HepG2 (cell line): ENCODE data around the gene TOB2. TPM values are rescaled to one million over a fixed set of nuclear protein-coding genes. Genes with fewer than 3 reads are reported as not detected.

Experiments used
- ATAC-seq: fragments of 200-7000 bp; cut with Tn5 transposase; 3 replicates; pipeline ENCODE4 v1.9.1; 2020; ENCODE audit warnings: mild to moderate bottlenecking, moderate library complexity
- BruUV-seq: library from RNA; stranded (reverse); fragments of 400-500 nt; replicated peaks from 2 replicates; lab custom pipeline; 2021; lab: Mats Ljungman, UMichigan
- CTCF ChIA-PET: fragments of 300-600 bp; formaldehyde crosslinking; extraction: SDS; loops from one replicate; lab custom pipeline; 2021; ENCODE audit warnings: low total read pairs, inconsistent platforms, low intra/inter-chr PET ratio; lab: Yijun Ruan, JAX
- POLR2A ChIA-PET: fragments of 350-600 bp; sonication (Branson Sonifier 250); formaldehyde crosslinking; loops from one replicate; lab custom pipeline; 2020; ENCODE audit warnings: antibody characterized with exemption, inconsistent platforms; lab: Yijun Ruan, JAX
- DNase-seq: peaks from one replicate; pipeline ENCODE4 v3.0.0-alpha.2; 2015; ENCODE audit warnings: low spot score
- FAIRE-seq: peaks from 3 replicates; lab custom pipeline; 2011; peaks lifted over from hg19 to GRCh38; lab: Jason Lieb, UNC
- H2AFZ ChIP-seq: one replicate; pipeline ENCODE4 v1.6.1; 2011; ENCODE audit warnings: low read length, inconsistent platforms
- H3K27ac ChIP-seq: fragments of 300-600 bp; 3 replicates; pipeline ENCODE4 v1.8.0; 2011; ENCODE audit warnings: mixed run types, mild to moderate bottlenecking, mixed read lengths, low read length, inconsistent platforms; ENCODE audit not compliant: insufficient read depth; ENCODE audit errors: extremely low read length
- H3K27me3 ChIP-seq, 2 experiments: fragments of 200-600 bp in 1 of 2; 2 replicates in 1 of 2; 3 replicates in 1 of 2; pipeline versions ENCODE4 v1.6.0 to v1.8.0; 2011; ENCODE audit warnings: low read length in 2 of 2, mild to moderate bottlenecking in 2 of 2, moderate library complexity in 2 of 2, inconsistent platforms in 1 of 2; ENCODE audit not compliant: insufficient read depth in 2 of 2, control insufficient read depth in 1 of 2
- H3K36me3 ChIP-seq, 2 experiments: fragments of 200-600 bp in 1 of 2; replicated peaks in 1 of 2; 2 replicates in 1 of 2; 3 replicates in 1 of 2; pipeline versions ENCODE4 v1.5.1 to v1.8.0; 2011; ENCODE audit warnings: low read length in 2 of 2, inconsistent platforms in 1 of 2; ENCODE audit not compliant: insufficient read depth in 2 of 2, control insufficient read depth in 1 of 2
- H3K4me1 ChIP-seq: 2 replicates; pipeline ENCODE4 v1.5.1; 2012; ENCODE audit warnings: low read length, inconsistent platforms; ENCODE audit not compliant: insufficient read depth
- H3K4me2 ChIP-seq: 2 replicates; pipeline ENCODE4 v1.6.0; 2011; ENCODE audit warnings: low read depth, low read length, inconsistent platforms
- H3K4me3 ChIP-seq, 3 experiments: fragments of 200-600 bp in 1 of 3; sonication (generic), shearing (Covaris generic) in 1 of 3; replicated peaks in 1 of 3; 2 replicates each; pipeline ENCODE4 v1.5.1; 2011 to 2016; ENCODE audit warnings: low read length in 3 of 3, inconsistent platforms in 2 of 3, low read depth in 2 of 3, mild to moderate bottlenecking in 2 of 3, control low read depth in 1 of 3, mixed read lengths in 1 of 3; ENCODE audit not compliant: insufficient read depth in 1 of 3
- H3K79me2 ChIP-seq: one replicate; pipeline ENCODE4 v1.6.1; 2011; ENCODE audit warnings: low read length, inconsistent platforms; ENCODE audit not compliant: insufficient read depth
- H3K9ac ChIP-seq: 2 replicates; pipeline ENCODE4 v1.6.0; 2011; ENCODE audit warnings: mild to moderate bottlenecking, low read depth, low read length, inconsistent platforms; ENCODE audit not compliant: insufficient read depth
- H3K9me3 ChIP-seq: 2 replicates; pipeline ENCODE4 v1.5.1; 2012; ENCODE audit warnings: mild to moderate bottlenecking, low read length
- H4K20me1 ChIP-seq: 2 replicates; pipeline ENCODE4 v1.6.0; 2011; ENCODE audit warnings: inconsistent platforms, mild to moderate bottlenecking, low read length, moderate library complexity; ENCODE audit not compliant: insufficient read depth
- HHEX ChIP-seq: IDR thresholded peaks from 2 replicates; pipeline ENCODE4 v1.6.1; 2016; ENCODE audit warnings: control low read depth
- MYNN ChIP-seq: sonication (generic); formaldehyde crosslinking; IDR thresholded peaks from 2 replicates; pipeline ENCODE4 v1.4.0; 2020; ENCODE audit warnings: mild to moderate bottlenecking, low read depth, missing genetic modification reagents
- NR2F1 ChIP-seq, 2 experiments: fragments of 450-650 bp in 1 of 2; formaldehyde crosslinking in 1 of 2; IDR thresholded peaks; 2 replicates each; pipeline versions ENCODE4 v1.5.0 to v1.6.1; 2016 to 2020; ENCODE audit warnings: mild to moderate bottlenecking in 1 of 2, missing compliant biosample characterization in 1 of 2, missing genetic modification reagents in 1 of 2, moderate library complexity in 1 of 2
- RCOR2 ChIP-seq: IDR thresholded peaks from 2 replicates; pipeline ENCODE4 v1.6.1; 2016; ENCODE audit warnings: missing biosample characterization, missing genetic modification reagents
- ZMYM3 ChIP-seq: sonication (generic); formaldehyde crosslinking; IDR thresholded peaks from 2 replicates; pipeline ENCODE4 v1.5.1; 2020; ENCODE audit warnings: mild to moderate bottlenecking, missing genetic modification reagents
- ZNF207 ChIP-seq: fragments of 450-650 bp; IDR thresholded peaks from 2 replicates; pipeline ENCODE4 v1.6.1; 2016; ENCODE audit warnings: antibody characterized with exemption, borderline replicate concordance
- ZNF629 ChIP-seq: sonication (generic); formaldehyde crosslinking; conservative IDR thresholded peaks from 2 replicates; pipeline ENCODE4 v1.5.0; 2020; ENCODE audit warnings: missing genetic modification reagents
- ZSCAN25 ChIP-seq: sonication (generic); formaldehyde crosslinking; IDR thresholded peaks from 2 replicates; pipeline ENCODE4 v1.8.0; 2022; ENCODE audit warnings: mild to moderate bottlenecking, missing genetic modification reagents
- WGBS: methylation state at CpG from one replicate; pipeline ENCODE4 v1.1.6; 2017; ENCODE audit warnings: low lambda C conversion rate; 5-methylcytosine and 5-hydroxymethylcytosine counted together
- in situ Hi-C: cut with HindIII; loops from 2 replicates; pipeline ENCODE4 v1.10.0; 2017; ENCODE audit warnings: low pct_unique_long_range_greater_than_20kb; ENCODE audit not compliant: extremely low pct_ligation_motif_present
- intact Hi-C: fragments of 100-400 bp; cut with micrococcal nuclease; formaldehyde crosslinking; loops from one replicate; pipeline ENCODE4 v1.10.0; 2022; ENCODE audit not compliant: unreplicated experiment
- polyA plus RNA-seq, 8 experiments: library from polyadenylated mRNA; depleted of rRNA in 3 of 8; stranded (reverse) in 7 of 8; unstranded in 1 of 8; fragments of >200 nt; fragmentation: Illumina TruSeq in 4 of 8; extraction: Trizol in 4 of 8; gene quantifications; 2 replicates each; pipeline versions ENCODE4 v1.2.1 to v1.2.3, GENCODE V29; 2011 to 2016; ENCODE audit warnings: low read depth in 4 of 8, missing spikeins in 1 of 8, mixed read lengths in 1 of 8; ENCODE audit not compliant: insufficient read depth in 1 of 8
- total RNA-seq, 5 experiments: library from RNA; depleted of rRNA; stranded (reverse); fragments of >200 nt; fragmentation: Illumina TruSeq; extraction: Trizol; gene quantifications; 2 replicates each; pipeline ENCODE4 v1.2.3, GENCODE V29; 2016; ENCODE audit warnings: low read depth in 1 of 5
- TF ChIP-seq, protein P1 (sequence below): sonication (generic); formaldehyde crosslinking; IDR thresholded peaks from 2 replicates; pipeline ENCODE4 v1.8.1; 2023; ENCODE audit warnings: mild to moderate bottlenecking, moderate library complexity, missing genetic modification reagents

Gene TOB2
- total and polyA plus RNA-seq, 2 of the 13 experiments (the other 11 are each of a cell fraction or from before 2014, with no cell fraction given): 12.2 to 13.7 TPM

DNA sequence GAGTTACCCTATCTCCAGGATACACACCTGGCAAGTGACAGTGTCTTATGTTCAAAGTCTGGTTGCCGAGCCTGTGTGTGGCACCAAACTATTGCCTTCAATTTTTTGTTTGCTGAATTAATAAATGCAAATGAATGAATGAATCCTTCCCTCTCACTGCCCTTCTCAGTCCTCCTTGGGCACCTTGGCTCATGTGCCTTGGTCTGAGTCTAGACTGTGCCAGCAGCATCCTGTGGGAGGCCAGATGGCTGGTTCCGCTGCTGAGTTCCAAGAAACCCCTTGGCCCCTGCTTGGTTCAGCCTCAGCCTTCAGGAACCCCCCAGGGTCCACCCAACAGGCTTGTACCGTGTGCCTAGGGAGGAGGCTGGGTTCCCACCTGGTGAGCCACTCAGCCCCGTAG is 31.0 kb downstream of the TOB2 start (continued):
- TF ChIP-seq, protein P1, sequence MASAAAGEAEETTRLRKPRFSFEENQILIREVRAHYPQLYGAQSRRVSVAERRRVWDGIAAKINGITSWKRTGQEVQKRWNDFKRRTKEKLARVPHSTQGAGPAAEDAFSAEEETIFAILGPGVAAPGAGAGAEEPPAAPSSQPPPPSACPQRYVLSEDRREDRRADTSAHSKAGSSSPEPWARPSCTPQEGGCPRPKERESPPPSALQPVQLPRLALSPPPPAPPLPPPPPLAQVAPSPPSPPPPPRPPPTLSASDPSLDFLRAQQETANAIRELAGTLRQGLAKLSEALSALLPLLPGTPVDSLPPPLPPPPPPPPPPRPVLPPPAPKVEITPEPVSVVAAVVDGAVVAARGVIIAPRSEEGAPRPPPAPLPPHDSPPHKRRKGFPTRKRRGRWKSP: no peak
- TF ChIP-seq MYNN (no peak), ZNF207 (no peak), HHEX (CRISPR knock-in tag) (no peak)

DNA sequence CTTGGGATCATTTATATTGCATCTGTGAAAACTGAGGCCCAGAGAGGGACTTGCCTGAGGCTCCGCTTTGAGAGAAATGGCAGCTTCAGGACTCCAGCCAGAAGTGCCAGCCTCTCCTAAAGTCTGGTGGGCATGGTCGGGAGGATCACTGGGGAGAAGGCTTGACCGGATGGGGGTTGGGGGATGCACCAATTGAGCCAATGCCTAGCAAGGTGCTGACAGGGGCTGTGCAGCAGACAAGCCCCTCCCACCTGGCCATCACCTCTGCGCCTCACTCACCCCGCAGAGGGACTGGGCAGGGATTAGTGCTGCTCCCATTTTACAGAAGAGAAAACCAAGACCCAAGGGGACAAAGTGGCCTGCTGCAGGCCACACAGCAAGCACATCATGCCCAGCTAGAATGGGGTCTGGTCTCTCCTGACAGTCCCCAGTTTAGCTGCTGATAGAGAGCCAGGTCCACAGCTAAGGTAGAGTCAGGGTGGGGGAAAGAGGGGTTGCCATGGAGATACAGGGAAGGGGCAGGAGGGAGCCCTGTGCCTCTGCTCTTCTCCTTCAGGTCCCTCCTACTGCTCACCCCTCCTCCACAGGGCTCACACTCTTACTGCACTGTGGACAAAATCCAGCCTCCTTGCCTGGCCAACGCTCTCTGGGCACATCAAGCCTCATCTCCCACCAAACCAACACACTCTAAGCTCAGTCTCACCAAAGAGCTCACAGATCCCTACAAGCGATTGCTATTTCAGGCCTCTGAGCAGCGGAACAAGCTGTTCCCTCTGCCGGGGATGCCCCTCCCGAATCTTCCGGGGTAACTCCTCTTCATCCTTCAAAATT is 35.4 kb downstream of the TOB2 start:
- no peak overlapping the region for H3K27ac ChIP-seq
- BruUV-seq: no TSS peak
- no peak; the same call in 2 of the 3 replicates for ATAC-seq
- H3K36me3 ChIP-seq: no peaks in the 10 kb centered on the region
- peak overlapping the region; percentile 14; the same call in 1 of the 2 replicates for H3K4me2 ChIP-seq
- peaks cover 63% of the 10 kb centered on the region for H3K4me1 ChIP-seq
- H3K4me3 ChIP-seq: no peak overlapping the region; a peak in 1 of 6 replicates
- ChIA-PET CTCF (no interaction called here), POLR2A (interaction anchor here (0.9 to 2.4 kb wide), 7 partner anchors 13 to 57 kb away, joined by 3 to 18 read pairs (median 4); partner anchors contain the start of genes ACO2, PHF5A, TEF and TOB2)
- TF ChIP-seq ZSCAN25 (CRISPR knock-in tag) (peak; percentile 48; the same call in 1 of the 2 replicates), RCOR2 (CRISPR knock-in tag) (0 out of 2 replicates have a peak, but pooled peaks have one; percentile 22), NR2F1 (CRISPR knock-in tag; IDR thresholded peaks at IDR 0.05) (no peak), ZMYM3 (CRISPR knock-in tag) (peak; percentile 72), ZNF629 (CRISPR knock-in tag) (peak; percentile 91)
- intact Hi-C loops (no loop called here), in situ Hi-C loops (no loop called here)
- peaks cover 0 to 1% of the 10 kb centered on the region in 2 experiments; a peak in 2 of 5 replicates for H3K27me3 ChIP-seq
- DNase-seq: no peak
- H2AFZ ChIP-seq: no peak overlapping the region
- no peak for FAIRE-seq
- WGBS: 51% methylated on average over 10 of the region's 11 CpGs
- H3K9me3 ChIP-seq: no peaks in the 10 kb centered on the region
- no peak overlapping the region for H3K9ac ChIP-seq
- H4K20me1 ChIP-seq: no peaks in the 10 kb centered on the region
- H3K79me2 ChIP-seq: peaks cover 14% of the 10 kb centered on the region
